ENCODE results near the gene KIF26B.

DNA sequence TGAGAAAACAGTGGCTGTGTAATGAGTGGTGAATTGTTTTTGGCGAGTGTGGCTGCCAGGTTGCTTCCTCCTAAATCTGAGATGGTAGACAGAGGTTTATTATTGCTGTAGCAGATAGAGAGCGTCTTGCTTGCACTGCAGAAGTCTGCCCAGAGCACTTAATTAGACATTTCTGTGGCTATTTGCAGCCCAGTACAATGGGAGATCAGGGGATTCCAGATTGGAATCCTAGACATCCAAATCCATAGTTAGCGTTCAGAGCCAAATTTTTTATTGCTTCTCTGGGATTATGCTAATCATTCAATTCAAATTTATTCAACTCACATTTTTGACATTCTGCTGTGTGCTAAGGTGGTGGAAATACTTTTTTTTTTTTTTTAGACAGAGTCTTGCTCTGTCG lies 30.0 kb downstream of the KIF26B start:
- TF ChIP-seq POLR2AphosphoS5 (IDR thresholded peaks at IDR 0.05) (no peak), POLR2A (IDR thresholded peaks at IDR 0.05) (no peak)
- TF ChIP-seq, protein P1, sequence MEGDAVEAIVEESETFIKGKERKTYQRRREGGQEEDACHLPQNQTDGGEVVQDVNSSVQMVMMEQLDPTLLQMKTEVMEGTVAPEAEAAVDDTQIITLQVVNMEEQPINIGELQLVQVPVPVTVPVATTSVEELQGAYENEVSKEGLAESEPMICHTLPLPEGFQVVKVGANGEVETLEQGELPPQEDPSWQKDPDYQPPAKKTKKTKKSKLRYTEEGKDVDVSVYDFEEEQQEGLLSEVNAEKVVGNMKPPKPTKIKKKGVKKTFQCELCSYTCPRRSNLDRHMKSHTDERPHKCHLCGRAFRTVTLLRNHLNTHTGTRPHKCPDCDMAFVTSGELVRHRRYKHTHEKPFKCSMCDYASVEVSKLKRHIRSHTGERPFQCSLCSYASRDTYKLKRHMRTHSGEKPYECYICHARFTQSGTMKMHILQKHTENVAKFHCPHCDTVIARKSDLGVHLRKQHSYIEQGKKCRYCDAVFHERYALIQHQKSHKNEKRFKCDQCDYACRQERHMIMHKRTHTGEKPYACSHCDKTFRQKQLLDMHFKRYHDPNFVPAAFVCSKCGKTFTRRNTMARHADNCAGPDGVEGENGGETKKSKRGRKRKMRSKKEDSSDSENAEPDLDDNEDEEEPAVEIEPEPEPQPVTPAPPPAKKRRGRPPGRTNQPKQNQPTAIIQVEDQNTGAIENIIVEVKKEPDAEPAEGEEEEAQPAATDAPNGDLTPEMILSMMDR (IDR thresholded peaks at IDR 0.05) = no peak

All from stomach (tissue), 4 donors.